EL (cell line): Measurements from ENCODE around the gene CYP26C1.
"Not testable (repeated sequence)": the region's sequence is repeated elsewhere in the genome, so short reads cannot be mapped to it uniquely, and the experiment has no call there.

Experiments
- DNase-seq: peaks from one replicate; pipeline ENCODE4 v3.0.0-alpha.2; 2016

Gene CYP26C1

DNA sequence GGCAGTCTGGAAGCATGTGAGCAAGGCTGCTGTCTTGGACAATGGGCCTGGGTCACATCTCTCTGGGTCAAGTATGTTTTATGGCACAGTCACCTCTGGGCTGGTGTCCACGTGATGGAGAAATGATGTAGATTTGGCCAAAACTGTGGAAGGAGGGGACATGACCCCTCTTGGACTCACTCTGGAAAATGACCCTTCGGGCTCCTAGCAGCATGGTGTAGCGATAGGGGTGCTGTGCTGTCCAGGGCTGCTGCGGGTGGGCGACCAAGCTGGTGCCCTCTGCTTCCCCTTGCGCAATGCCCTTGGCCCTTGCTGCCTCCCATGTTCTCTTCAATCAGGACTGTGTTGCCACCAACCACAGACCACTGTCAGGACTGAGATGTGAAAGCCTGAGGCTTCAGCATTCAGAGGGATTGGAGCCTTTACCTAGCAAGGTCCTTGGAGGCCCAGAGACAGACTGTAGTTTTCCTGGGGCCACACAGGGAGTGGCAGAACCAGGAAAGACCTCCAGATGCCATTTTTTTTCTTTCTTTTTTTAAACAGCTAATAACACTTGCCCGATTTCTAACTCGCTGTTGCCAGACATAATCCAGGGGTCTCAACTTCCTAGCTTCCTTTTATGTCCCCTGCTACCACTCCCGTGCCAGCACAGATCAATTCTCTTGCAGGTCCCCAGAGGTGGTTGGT, 19.2 kb downstream of the CYP26C1 start:
- no peak for DNase-seq

- peak; percentile 62 for DNase-seq
Observed at GRCh38 chr10:93080350-93081046, 19.9 kb downstream of the CYP26C1 start.

DNA sequence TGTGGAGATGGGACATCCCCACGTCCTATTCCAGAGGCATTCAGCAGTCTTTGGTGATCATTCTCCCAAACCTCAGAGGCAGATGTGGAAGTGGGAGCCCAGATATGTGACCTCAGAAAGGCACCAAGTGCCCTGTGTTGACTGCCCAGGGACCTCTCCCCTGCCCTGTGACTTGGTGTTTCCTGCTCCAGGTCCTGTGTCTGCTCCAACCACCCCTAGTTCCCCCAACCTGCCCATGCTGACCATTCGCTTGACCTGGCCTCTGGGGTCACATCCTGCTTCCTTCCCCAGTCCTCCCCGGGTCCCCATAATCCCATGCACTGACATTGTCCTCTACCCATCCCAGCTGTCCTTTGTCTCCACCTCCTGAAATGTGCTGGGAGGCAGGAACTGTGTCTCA, 20.7 kb downstream of the CYP26C1 start:
- DNase-seq = no peak

DNA sequence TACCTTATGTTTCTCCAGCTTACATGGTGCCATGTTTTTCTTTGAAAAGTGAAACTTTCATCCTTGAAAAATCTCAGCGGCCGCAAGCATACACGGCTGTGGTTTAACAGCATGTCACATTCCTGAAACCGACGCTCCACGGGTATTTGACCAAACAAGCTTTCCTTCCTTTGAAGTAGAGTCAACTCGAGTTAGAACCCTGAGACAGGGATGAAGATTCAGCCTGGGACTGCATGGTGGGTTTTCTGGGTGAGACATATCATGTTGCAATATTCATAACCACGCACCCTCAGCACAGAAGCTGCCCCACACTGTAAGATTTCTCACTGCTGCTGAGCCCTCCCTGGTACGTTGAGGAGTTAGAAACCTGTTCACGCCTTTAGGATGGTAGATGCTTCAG, 21.2 kb downstream of the CYP26C1 start:
- DNase-seq = no peak

- no peak for DNase-seq
Observed at GRCh38 chr10:93083743-93084539, 23.3 kb downstream of the CYP26C1 start.

GRCh38 chr10:93085272-93085859, 24.8 kb downstream of the CYP26C1 start:
- DNase-seq = no peak

GRCh38 chr10:93086289-93086688, 25.7 kb downstream of the CYP26C1 start:
- no peak for DNase-seq

GRCh38 chr10:93087846-93088245, 27.2 kb downstream of the CYP26C1 start:
- no peak for DNase-seq

DNA sequence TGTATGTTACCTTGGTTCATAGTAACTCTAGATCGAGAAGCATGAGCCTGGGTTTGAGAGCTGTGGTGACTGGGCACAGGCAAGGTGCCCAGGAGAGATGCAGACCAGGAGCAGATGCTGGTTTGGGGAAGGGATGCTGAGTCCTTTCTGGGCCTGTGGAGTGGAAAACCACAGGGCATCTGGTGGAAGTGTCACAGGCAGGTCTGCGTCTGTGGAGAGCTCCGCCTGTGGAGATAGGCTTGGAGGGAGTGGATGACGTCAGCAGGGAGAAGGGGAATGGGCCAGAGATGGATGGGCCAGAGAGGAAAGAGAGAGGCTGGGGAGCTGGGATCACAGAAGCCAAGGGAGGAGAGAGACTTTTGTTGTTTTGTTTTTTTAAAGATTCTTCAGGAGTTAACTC, 27.9 kb downstream of the CYP26C1 start:
- DNase-seq = no peak

GRCh38 chr10:93090619-93091018, 30.0 kb downstream of the CYP26C1 start:
- DNase-seq = no peak

- DNase-seq = no peak
Observed at GRCh38 chr10:93091960-93092359, 31.4 kb downstream of the CYP26C1 start.

DNA sequence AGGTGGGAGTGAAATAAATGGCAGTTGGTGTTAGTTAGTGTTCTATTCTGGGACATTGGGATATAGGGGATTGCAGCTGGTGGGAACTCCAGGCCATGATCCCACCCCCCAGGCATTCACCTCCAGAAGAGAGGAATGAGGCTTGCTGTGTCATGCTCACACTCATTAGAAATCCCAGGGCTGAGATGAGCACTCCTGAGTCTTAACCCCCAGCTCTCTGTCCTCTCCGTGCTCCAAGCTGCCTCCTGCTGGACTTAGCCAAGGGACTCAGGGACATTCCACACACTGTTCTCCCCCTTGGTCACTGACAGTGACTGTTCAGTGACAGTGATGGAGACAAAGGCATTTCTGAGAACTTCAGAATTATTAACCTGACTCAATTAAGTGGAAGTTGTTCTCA, 34.6 kb downstream of the CYP26C1 start:
- DNase-seq = no peak

GRCh38 chr10:93096901-93097300, 36.3 kb downstream of the CYP26C1 start:
- no peak for DNase-seq

- DNase-seq = no peak
Observed at GRCh38 chr10:93097386-93097785, 36.8 kb downstream of the CYP26C1 start.

DNA sequence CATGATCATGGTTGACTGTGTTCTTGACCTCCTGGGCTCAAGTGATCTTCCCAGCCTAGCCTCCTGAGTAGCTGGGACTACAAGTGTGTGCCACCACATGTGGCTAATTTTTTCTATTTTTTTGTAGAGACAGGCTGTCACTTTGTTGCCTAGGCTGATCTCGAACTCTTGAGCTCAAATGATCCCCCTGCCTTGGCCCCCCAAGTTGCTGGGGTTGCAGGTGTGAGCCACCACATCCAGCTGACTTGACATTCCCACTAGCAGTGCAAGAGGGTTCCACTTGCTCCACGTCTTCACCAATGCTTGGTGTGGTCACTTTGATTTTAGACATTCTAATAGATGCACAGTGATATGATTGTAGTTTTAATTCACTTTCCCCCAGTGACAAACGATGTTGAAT, 38.2 kb downstream of the CYP26C1 start:
- no peak for DNase-seq

GRCh38 chr10:93099670-93100069, 39.1 kb downstream of the CYP26C1 start:
- no peak for DNase-seq

- DNase-seq = not testable (repeated sequence)
Observed at GRCh38 chr10:93101148-93101547, 40.5 kb downstream of the CYP26C1 start.

DNA sequence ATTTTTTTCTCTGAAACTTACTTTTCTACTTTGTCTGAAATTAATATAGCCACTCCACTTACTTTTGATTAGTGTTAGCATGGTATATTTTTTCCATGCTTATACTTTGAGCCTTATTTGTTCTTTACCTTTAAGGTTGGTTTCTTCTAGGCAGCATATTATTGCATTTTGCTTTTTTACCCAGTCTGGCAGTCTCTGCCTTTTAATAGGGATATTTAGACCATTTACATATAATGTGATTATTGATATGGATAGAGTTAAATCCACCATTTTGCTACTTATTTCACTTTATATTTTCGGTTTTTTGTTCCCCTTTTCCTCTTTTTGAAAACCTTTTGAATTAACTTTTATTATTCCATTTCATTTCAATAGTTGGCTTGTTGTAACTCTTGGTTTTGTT, 43.4 kb downstream of the CYP26C1 start:
- DNase-seq = no peak

GRCh38 chr10:93106631-93107072, 46.1 kb downstream of the CYP26C1 start:
- DNase-seq = peak; percentile 29

DNA sequence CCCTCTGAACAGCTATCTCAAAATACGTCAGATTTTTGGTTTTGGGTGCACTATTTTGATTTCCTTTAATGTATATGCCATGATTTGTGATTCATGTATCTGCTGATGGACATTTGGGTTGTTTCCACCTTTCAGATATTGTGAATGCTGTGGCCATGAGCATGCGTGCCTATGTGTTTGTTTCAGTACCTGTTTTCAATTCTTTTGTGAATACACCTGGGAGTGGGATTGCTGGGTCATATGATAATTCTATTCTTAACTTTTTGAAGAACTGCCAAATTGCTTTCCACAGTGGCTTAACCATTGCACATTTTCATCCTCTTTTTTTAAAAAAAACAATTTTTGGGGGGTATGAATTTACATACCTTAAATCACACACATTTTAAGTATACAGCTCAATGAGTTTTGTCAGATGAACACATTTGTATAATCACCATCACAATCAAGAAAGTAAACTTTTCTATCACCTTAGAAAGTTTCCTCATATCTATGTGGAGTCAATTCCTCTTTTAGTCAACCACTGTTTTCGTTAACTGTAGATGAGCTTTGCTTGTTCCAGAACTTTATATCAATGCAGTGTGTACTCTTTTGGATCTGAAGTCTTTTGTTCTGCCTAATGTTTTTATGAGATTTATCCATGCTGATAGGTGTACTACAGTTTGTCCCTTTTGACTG, 50.0 kb downstream of the CYP26C1 start:
- no peak for DNase-seq

DNA sequence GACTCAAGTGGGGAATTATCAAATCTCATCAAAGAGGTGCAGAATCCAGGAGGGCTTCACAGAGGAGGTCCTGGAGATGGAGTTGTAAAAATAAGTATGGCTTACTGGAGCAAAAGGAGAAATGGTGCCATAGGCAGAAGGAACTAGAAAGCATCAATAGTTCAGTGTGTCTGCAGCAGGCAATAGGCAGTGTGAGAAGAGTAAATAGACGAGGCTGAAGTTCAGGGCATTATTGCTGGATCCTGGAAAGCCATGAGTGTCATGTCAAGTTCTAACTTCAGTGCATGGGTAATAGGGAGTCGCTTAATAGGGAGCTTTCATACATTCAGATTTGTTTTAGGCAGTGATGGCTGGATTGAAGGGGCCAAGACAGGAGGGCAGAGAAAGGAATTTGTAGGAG, 52.4 kb downstream of the CYP26C1 start:
- no peak for DNase-seq

DNA sequence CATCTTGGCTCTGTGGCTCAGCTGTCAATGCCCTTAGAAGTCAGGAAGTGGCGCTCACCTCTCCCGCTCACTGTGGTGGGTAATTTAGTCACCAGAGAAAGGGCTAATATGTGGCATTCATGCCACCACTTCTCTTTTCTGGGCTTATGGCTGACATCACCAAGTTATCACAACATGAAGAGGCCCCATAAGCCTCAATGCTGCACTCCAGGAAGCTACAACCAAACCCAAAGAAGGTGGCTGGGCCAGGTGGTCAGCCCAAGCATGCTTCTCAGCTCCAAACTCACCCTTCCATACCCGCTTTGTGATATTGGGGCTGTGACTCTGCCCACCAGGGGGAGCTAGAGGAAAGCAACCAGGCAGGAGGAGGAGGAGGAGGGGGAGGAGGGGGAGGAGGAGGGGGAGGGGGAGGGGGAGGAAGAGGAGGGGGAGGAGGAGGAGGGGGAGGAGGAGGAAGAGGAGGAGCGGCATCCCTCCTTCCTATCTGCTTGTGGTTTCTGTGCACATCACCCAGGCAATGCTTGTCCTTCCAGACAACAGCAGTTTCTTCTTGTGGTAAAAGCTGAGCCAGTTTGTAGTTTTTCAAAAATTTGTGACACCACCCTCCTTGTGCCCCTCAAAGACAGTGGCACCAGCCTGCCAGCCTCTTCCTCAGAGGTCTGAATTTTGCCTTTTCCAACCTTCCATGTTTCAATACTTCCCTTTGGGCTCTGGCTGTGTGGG, 55.2 kb downstream of the CYP26C1 start:
- peak; percentile 55 for DNase-seq
